ENCODE measurements around the gene C19orf53.

- TF ChIP-seq ZNF331 (CRISPR knock-in tag; IDR thresholded peaks at IDR 0.05; ENCODE audit: low read depth): no peak
- no peak for TF ChIP-seq CTCF (conservative IDR thresholded peaks at IDR 0.05; ENCODE audit: low read depth in 2 of 2)
- TF ChIP-seq EZH2phosphoT487 (IDR thresholded peaks at IDR 0.05; ENCODE audit: unreplicated experiment): no peak
- TF ChIP-seq NANOG (IDR thresholded peaks at IDR 0.05; ENCODE audit: borderline replicate concordance): no peak
- no peak for TF ChIP-seq EZH2 (IDR thresholded peaks at IDR 0.05; ENCODE audit: low read depth, unreplicated experiment)
- no peak for TF ChIP-seq ZNF462 (CRISPR knock-in tag; IDR thresholded peaks at IDR 0.05)
Measured at GRCh38 chr19:13766095-13766481, 8.2 kb upstream of the C19orf53 start.

Data from GM23338 (cell line).